Activated CD4-positive, alpha-beta memory T cell treated with anti-CD3 and anti-CD28 coated beads, Interleukin-2, amount 10 ng/mL, durations not matched to agents 7 days and 5 days (primary cell): ENCODE measurements around the gene CYTIP. TPM values are rescaled to one million over a fixed set of nuclear protein-coding genes. Genes with fewer than 3 reads are reported as not detected.

Experiments used
- CTCF ChIA-PET: fragments of 350-600 bp; sonication (Branson Sonifier 250); formaldehyde crosslinking; loops from one replicate; lab custom pipeline; 2021; ENCODE audit warnings: antibody characterized with exemption, inconsistent platforms; lab: Charles Lee
- POLR2A ChIA-PET: fragments of 350-600 bp; sonication (Branson Sonifier 250); formaldehyde crosslinking; loops from one replicate; lab custom pipeline; 2021; ENCODE audit warnings: antibody characterized with exemption; lab: Charles Lee
- DNase-seq: peaks from one replicate; pipeline ENCODE4 v3.0.0-alpha.2; 2020
- H3K27ac Mint-ChIP-seq: one replicate; pipeline ENCODE4 v1.8.0; 2021; ENCODE audit warnings: mild to moderate bottlenecking, mixed read lengths
- H3K27me3 Mint-ChIP-seq: one replicate; pipeline ENCODE4 v1.8.0; 2021; ENCODE audit warnings: mixed read lengths
- H3K36me3 Mint-ChIP-seq: one replicate; pipeline ENCODE4 v1.8.0; 2021; ENCODE audit warnings: low read depth, mixed read lengths
- H3K4me1 Mint-ChIP-seq: one replicate; pipeline ENCODE4 v1.8.0; 2021; ENCODE audit warnings: mixed read lengths
- H3K4me3 Mint-ChIP-seq: one replicate; pipeline ENCODE4 v1.8.0; 2021; ENCODE audit warnings: mild to moderate bottlenecking, mixed read lengths
- H3K9me3 Mint-ChIP-seq: one replicate; pipeline ENCODE4 v1.8.0; 2021; ENCODE audit warnings: mixed read lengths
- total RNA-seq, 2 experiments: library from RNA; stranded (reverse); gene quantifications; one replicate each; pipeline ENCODE4 v1.2.3, GENCODE V29; 2021

Gene CYTIP
- total RNA-seq, 2 experiments from 2014 or later: 389 to 406 TPM

- CTCF ChIA-PET: interaction anchor here (1.0 to 2.1 kb wide), 6 partner anchors 9 to 168 kb away, joined by 3 to 7 read pairs (median 3); no protein-coding TSS in a partner anchor
- H3K27me3 Mint-ChIP-seq: no peaks in the 10 kb centered on the region
- POLR2A ChIA-PET: interaction anchor here (0.8 to 8.3 kb wide), 13 partner anchors 8 to 46 kb away, joined by 3 to 44 read pairs (median 5); partner anchors contain the start of gene CYTIP
- H3K27ac Mint-ChIP-seq: peak overlapping the region; percentile 23
- H3K4me3 Mint-ChIP-seq: no peak overlapping the region
- H3K4me1 Mint-ChIP-seq: peaks cover 88% of the 10 kb centered on the region
- H3K36me3 Mint-ChIP-seq: peaks cover 34% of the 10 kb centered on the region
- peaks cover 2% of the 10 kb centered on the region for H3K9me3 Mint-ChIP-seq
- DNase-seq: no peak
Observed at GRCh38 chr2:157460384-157460837, 16.5 kb upstream of the CYTIP start.

DNA sequence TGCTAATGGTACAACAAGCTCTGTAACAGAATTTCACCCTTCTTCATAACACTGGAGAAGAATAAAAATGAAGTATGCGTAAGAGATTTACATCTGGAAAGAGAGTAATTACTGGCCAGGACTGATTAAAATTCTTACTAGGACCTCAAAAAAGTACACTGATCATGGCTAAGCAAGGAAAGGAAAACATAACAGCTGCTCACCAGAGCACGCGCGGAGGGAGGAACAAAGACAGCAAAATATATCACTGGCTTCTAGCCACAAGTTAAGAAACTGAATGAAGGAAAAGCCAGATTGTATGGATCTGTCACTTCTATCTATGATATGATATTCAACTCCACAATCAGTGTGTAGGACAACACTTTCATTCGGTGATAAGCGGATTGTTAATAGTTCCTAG is 15.6 kb upstream of the CYTIP start:
- peaks cover 84% of the 10 kb centered on the region for H3K4me1 Mint-ChIP-seq
- no peak for DNase-seq
- CTCF ChIA-PET: interaction anchor here (1.2 to 2.1 kb wide), 4 partner anchors 8 to 157 kb away, joined by 3 to 6 read pairs (median 3); no protein-coding TSS in a partner anchor
- no peak overlapping the region for H3K27ac Mint-ChIP-seq
- POLR2A ChIA-PET: interaction anchor here (0.8 to 8.3 kb wide), 7 partner anchors 9 to 25 kb away, joined by 3 to 44 read pairs (median 6); partner anchors contain the start of gene CYTIP
- no peaks in the 10 kb centered on the region for H3K27me3 Mint-ChIP-seq
- H3K4me3 Mint-ChIP-seq: no peak overlapping the region
- H3K9me3 Mint-ChIP-seq: peaks cover 2% of the 10 kb centered on the region
- peaks cover 35% of the 10 kb centered on the region for H3K36me3 Mint-ChIP-seq

- no peak for DNase-seq
- Mint-ChIP-seq H3K36me3 (peaks cover 28% of the 10 kb centered on the region), H3K27me3 (no peaks in the 10 kb centered on the region), H3K9me3 (no peaks in the 10 kb centered on the region), H3K4me3 (peak overlapping the region; percentile 81), H3K4me1 (peaks cover 60% of the 10 kb centered on the region), H3K27ac (peak overlapping the region; percentile 85)
- POLR2A ChIA-PET: interaction anchor here (0.9 to 6.7 kb wide), 19 partner anchors 9 to 451 kb away, joined by 3 to 78 read pairs (median 7); no protein-coding TSS in a partner anchor
- CTCF ChIA-PET: interaction anchor here (0.6 to 3.3 kb wide), 9 partner anchors 8 to 145 kb away, joined by 3 to 26 read pairs (median 5); partner anchors contain the start of gene ERMN
Observed at GRCh38 chr2:157447741-157448140, 3.9 kb upstream of the CYTIP start.

DNA sequence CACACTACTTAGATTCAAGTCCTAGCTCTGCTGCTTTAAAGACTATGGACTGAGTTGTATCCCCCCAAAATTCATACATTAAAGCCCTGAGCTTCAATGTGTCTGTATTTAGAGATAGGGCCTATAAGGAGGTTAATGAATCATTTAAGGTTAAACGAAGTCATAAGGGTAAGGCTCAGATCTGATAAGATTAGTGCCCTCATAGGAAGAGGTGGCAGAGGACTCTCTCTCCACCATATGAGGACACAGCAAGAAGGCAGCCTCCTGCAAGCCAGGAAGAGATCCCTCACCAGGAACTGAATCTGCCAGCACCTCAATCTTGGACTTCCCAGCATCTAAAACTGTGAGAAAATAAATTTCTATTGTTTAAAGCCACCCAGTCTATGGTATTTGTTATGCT is 3.1 kb upstream of the CYTIP start:
- H3K27ac Mint-ChIP-seq: peak overlapping the region; percentile 85

GRCh38 chr2:157444641-157445040 is 752 bp upstream of the CYTIP start:
- DNase-seq: no peak
- no peaks in the 10 kb centered on the region for H3K27me3 Mint-ChIP-seq
- peak overlapping the region; percentile 91 for H3K4me3 Mint-ChIP-seq
- ChIA-PET POLR2A (interaction anchor here (1.8 to 17.6 kb wide), 12 partner anchors 9 to 457 kb away, joined by 6 to 797 read pairs (median 44); no protein-coding TSS in a partner anchor), CTCF (interaction anchor here (0.8 to 1.8 kb wide), 3 partner anchors 26 to 117 kb away, joined by 3 to 11 read pairs (median 4); no protein-coding TSS in a partner anchor)
- peaks cover 45% of the 10 kb centered on the region for H3K4me1 Mint-ChIP-seq
- peak overlapping the region; percentile 96 for H3K27ac Mint-ChIP-seq
- H3K9me3 Mint-ChIP-seq: no peaks in the 10 kb centered on the region
- H3K36me3 Mint-ChIP-seq: peaks cover 52% of the 10 kb centered on the region

More for the DNA sequence above, 3.1 kb upstream of the CYTIP start:
- ChIA-PET POLR2A (interaction anchor here (0.8 to 6.7 kb wide), 23 partner anchors 8 to 452 kb away, joined by 3 to 78 read pairs (median 7); partner anchors contain the start of gene ACVR1C), CTCF (interaction anchor here (1.0 to 3.3 kb wide), 11 partner anchors 8 to 144 kb away, joined by 3 to 26 read pairs (median 4); partner anchors contain the start of gene ERMN)
- Mint-ChIP-seq H3K4me3 (peak overlapping the region; percentile 81), H3K36me3 (peaks cover 35% of the 10 kb centered on the region), H3K9me3 (no peaks in the 10 kb centered on the region), H3K27me3 (no peaks in the 10 kb centered on the region), H3K4me1 (peaks cover 55% of the 10 kb centered on the region)
- no peak for DNase-seq

DNA sequence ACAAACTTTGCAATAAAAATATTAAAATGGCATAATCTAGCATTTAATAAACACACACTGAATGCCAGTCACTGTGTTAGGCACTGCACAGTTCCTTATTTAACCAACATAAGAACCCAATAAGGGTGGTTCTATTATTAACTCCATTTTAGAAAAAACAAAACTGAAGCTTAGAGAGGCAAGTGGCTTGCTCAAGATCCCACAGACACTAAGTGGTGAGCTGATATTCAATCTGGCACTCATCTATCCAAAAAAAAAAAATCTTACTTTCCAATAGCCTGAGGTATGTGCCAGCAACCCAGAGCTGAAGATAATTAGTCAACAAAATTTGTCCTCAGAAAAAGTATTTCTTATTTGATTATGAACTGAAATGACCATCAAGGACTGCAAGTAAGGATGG is 799 bp downstream of the CYTIP start:
- H3K36me3 Mint-ChIP-seq: peaks cover 58% of the 10 kb centered on the region
- H3K27me3 Mint-ChIP-seq: no peaks in the 10 kb centered on the region
- peak overlapping the region; percentile 96 for H3K27ac Mint-ChIP-seq
- POLR2A ChIA-PET: interaction anchor here (0.6 to 17.6 kb wide), 23 partner anchors 8 to 458 kb away, joined by 3 to 797 read pairs (median 11); no protein-coding TSS in a partner anchor
- peaks cover 34% of the 10 kb centered on the region for H3K4me1 Mint-ChIP-seq
- H3K4me3 Mint-ChIP-seq: peak overlapping the region; percentile 91
- CTCF ChIA-PET: interaction anchor here (0.7 to 2.3 kb wide), 14 partner anchors 9 to 141 kb away, joined by 3 to 11 read pairs (median 4); no protein-coding TSS in a partner anchor
- DNase-seq: no peak
- H3K9me3 Mint-ChIP-seq: no peaks in the 10 kb centered on the region

DNA sequence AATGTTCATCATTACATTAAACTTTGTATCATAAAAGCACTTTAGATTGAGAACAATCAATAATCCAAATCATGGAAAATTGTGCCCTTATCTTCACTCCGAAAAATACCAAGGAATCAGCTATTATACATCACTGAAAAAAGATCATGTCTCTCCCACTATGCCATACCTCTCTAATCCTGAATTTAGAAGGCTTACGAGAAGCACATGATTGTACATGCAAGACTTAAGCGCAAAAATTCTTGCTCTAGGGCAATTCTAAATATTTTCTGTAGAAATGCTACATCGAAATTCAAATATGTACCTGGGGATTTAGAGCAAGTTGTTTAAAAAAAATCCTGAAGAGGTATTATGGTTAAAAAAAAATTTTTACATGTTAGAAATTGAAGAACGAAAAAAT is 1.3 kb downstream of the CYTIP start:
- POLR2A ChIA-PET: interaction anchor here (0.6 to 17.6 kb wide), 17 partner anchors 8 to 459 kb away, joined by 3 to 797 read pairs (median 25); no protein-coding TSS in a partner anchor
- H3K27ac Mint-ChIP-seq: peak overlapping the region; percentile 96
- peaks cover 63% of the 10 kb centered on the region for H3K36me3 Mint-ChIP-seq
- CTCF ChIA-PET: interaction anchor here (0.6 to 2.3 kb wide), 7 partner anchors 24 to 140 kb away, joined by 3 to 11 read pairs (median 4); no protein-coding TSS in a partner anchor
- no peak for DNase-seq
- no peaks in the 10 kb centered on the region for H3K9me3 Mint-ChIP-seq
- no peaks in the 10 kb centered on the region for H3K27me3 Mint-ChIP-seq
- peaks cover 33% of the 10 kb centered on the region for H3K4me1 Mint-ChIP-seq
- H3K4me3 Mint-ChIP-seq: peak overlapping the region; percentile 91

GRCh38 chr2:157442191-157442590 is 1.7 kb downstream of the CYTIP start:
- Mint-ChIP-seq H3K27ac (peak overlapping the region; percentile 96), H3K9me3 (no peaks in the 10 kb centered on the region), H3K4me1 (peaks cover 29% of the 10 kb centered on the region), H3K4me3 (peak overlapping the region; percentile 91), H3K27me3 (no peaks in the 10 kb centered on the region), H3K36me3 (peaks cover 67% of the 10 kb centered on the region)
- no peak for DNase-seq
- POLR2A ChIA-PET: interaction anchor here (1.2 to 17.6 kb wide), 13 partner anchors 8 to 456 kb away, joined by 5 to 797 read pairs (median 43); no protein-coding TSS in a partner anchor
- CTCF ChIA-PET: interaction anchor here (0.6 to 3.5 kb wide), 5 partner anchors 25 to 140 kb away, joined by 3 to 14 read pairs (median 4); no protein-coding TSS in a partner anchor

- Mint-ChIP-seq H3K4me1 (peaks cover 21% of the 10 kb centered on the region), H3K4me3 (peak overlapping the region; percentile 91)
- DNase-seq: peak; percentile 38
Observed at GRCh38 chr2:157441072-157441454, 2.8 kb downstream of the CYTIP start.

DNA sequence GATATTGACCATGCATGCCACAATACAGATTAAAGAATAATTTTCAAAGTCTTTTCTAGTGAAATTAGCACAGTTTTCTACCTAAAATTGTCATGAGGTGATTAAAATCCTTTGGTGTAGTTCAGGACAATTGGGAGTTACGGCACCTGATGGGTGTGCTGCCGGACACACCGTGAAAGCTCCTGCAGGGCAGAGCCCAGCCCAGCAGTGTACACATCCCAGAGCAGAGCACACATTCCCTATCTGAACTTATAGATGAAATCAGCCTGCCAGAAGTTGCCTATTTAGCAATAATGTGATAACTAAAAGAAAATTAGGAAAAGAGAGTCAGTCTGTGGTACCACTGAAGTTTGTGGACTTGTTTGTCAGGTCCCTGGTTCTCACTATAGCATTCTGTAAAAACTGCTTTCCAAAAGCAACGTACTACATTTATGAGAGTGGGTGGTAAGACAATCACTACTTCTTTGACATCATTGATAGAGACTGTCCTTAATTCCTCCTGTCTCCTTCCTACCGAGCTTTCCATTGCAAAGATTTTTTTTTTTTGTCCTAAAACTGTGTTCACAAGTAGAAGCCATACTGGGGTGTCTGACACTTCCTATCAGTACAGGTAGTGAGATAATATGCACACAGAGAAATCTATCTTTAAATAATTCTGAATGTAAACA is 3.4 kb downstream of the CYTIP start:
- CTCF ChIA-PET: interaction anchor here (0.7 to 5.0 kb wide), 14 partner anchors 9 to 364 kb away, joined by 3 to 50 read pairs (median 8); partner anchors contain the start of gene ERMN
- peak overlapping the region; percentile 91 for H3K4me3 Mint-ChIP-seq
- no peaks in the 10 kb centered on the region for H3K27me3 Mint-ChIP-seq
- H3K4me1 Mint-ChIP-seq: peaks cover 18% of the 10 kb centered on the region
- H3K27ac Mint-ChIP-seq: peak overlapping the region; percentile 96
- DNase-seq: no peak
- POLR2A ChIA-PET: interaction anchor here (0.6 to 17.6 kb wide), 25 partner anchors 9 to 1100 kb away, joined by 3 to 797 read pairs (median 8); partner anchors contain the start of gene ERMN
- H3K36me3 Mint-ChIP-seq: peaks cover 82% of the 10 kb centered on the region
- no peaks in the 10 kb centered on the region for H3K9me3 Mint-ChIP-seq

More at GRCh38 chr2:157441072-157441454, 2.8 kb downstream of the CYTIP start:
- Mint-ChIP-seq H3K36me3 (peaks cover 77% of the 10 kb centered on the region), H3K27ac (peak overlapping the region; percentile 96), H3K9me3 (no peaks in the 10 kb centered on the region), H3K27me3 (no peaks in the 10 kb centered on the region)
- ChIA-PET CTCF (interaction anchor here (0.7 to 5.0 kb wide), 13 partner anchors 9 to 363 kb away, joined by 3 to 50 read pairs (median 8); partner anchors contain the start of gene ERMN), POLR2A (interaction anchor here (0.8 to 17.6 kb wide), 20 partner anchors 8 to 460 kb away, joined by 3 to 797 read pairs (median 20); partner anchors contain the start of gene ERMN)

GRCh38 chr2:157439824-157440186 is 4.1 kb downstream of the CYTIP start:
- H3K4me1 Mint-ChIP-seq: peaks cover 20% of the 10 kb centered on the region
- peak; percentile 59 for DNase-seq
- no peaks in the 10 kb centered on the region for H3K9me3 Mint-ChIP-seq
- ChIA-PET CTCF (interaction anchor here (0.8 to 5.0 kb wide), 16 partner anchors 9 to 190 kb away, joined by 3 to 50 read pairs (median 6); partner anchors contain the start of gene ERMN), POLR2A (interaction anchor here (0.6 to 17.6 kb wide), 24 partner anchors 9 to 1099 kb away, joined by 3 to 797 read pairs (median 10); partner anchors contain the start of gene ERMN)
- no peaks in the 10 kb centered on the region for H3K27me3 Mint-ChIP-seq
- peak overlapping the region; percentile 96 for H3K27ac Mint-ChIP-seq
- H3K4me3 Mint-ChIP-seq: peak overlapping the region; percentile 91
- peaks cover 90% of the 10 kb centered on the region for H3K36me3 Mint-ChIP-seq
